ENCODE data around the gene SGK1.

SGK1 gene

GRCh38 chr6:134172706-134173365 lies 145.1 kb downstream of the SGK1 start:
- TF ChIP-seq, protein P1, sequence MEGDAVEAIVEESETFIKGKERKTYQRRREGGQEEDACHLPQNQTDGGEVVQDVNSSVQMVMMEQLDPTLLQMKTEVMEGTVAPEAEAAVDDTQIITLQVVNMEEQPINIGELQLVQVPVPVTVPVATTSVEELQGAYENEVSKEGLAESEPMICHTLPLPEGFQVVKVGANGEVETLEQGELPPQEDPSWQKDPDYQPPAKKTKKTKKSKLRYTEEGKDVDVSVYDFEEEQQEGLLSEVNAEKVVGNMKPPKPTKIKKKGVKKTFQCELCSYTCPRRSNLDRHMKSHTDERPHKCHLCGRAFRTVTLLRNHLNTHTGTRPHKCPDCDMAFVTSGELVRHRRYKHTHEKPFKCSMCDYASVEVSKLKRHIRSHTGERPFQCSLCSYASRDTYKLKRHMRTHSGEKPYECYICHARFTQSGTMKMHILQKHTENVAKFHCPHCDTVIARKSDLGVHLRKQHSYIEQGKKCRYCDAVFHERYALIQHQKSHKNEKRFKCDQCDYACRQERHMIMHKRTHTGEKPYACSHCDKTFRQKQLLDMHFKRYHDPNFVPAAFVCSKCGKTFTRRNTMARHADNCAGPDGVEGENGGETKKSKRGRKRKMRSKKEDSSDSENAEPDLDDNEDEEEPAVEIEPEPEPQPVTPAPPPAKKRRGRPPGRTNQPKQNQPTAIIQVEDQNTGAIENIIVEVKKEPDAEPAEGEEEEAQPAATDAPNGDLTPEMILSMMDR (IDR thresholded peaks at IDR 0.05; ENCODE audit: low read depth, low read length, missing control alignments): no peak
- in situ Hi-C loops (cut with HindIII; ENCODE audit: low pct_ligation_motif_present, low sequenced_read_pairs): no loop called here
- H3K36me3 ChIP-seq (replicated peaks): peaks cover 64% of the 10 kb centered on the region
- peak overlapping the region; percentile 78 for H3K4me3 ChIP-seq (ENCODE audit: low read depth, low read length)
- peak overlapping the region; percentile 95 for H3K27ac ChIP-seq
- no peak for DNase-seq
- H3K27me3 ChIP-seq (replicated peaks): no peaks in the 10 kb centered on the region

GRCh38 chr6:134172020-134172705 lies 145.7 kb downstream of the SGK1 start:
- H3K4me3 ChIP-seq (ENCODE audit: low read depth, low read length): peak overlapping the region; percentile 78
- peaks cover 68% of the 10 kb centered on the region for H3K36me3 ChIP-seq (replicated peaks)
- no peak for DNase-seq
- in situ Hi-C loops (cut with HindIII; ENCODE audit: low pct_ligation_motif_present, low sequenced_read_pairs): no loop called here
- H3K27me3 ChIP-seq (replicated peaks): no peaks in the 10 kb centered on the region
- H3K27ac ChIP-seq: peak overlapping the region; percentile 95
- TF ChIP-seq, protein P1 (IDR thresholded peaks at IDR 0.05; ENCODE audit: low read depth, low read length, missing control alignments): no peak

DNA sequence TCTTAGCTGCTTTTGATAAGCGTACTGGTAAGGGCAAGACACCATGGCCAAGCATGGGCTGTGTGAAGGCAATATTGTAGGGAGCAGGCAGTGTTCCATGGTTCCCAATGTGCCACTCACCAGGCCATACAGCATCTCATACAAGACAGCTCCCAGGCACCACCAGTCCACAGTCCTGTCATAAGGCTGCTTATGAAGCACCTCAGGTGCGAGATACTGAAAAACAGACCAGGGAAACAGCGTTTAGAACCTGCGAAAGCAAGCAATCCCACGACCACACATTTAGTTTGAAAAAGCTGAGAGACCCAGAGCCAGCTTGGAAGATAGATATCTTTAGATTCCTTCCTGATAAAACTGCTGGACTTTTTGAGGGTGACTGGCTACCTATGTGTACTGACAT lies 146.4 kb downstream of the SGK1 start:
- Histone ChIP-seq H3K27ac (peak overlapping the region; percentile 2), H3K36me3 (replicated peaks) (peaks cover 68% of the 10 kb centered on the region), H3K27me3 (replicated peaks) (no peaks in the 10 kb centered on the region), H3K4me3 (ENCODE audit: low read depth, low read length) (peak overlapping the region; percentile 78)
- TF ChIP-seq, protein P1 (IDR thresholded peaks at IDR 0.05; ENCODE audit: low read depth, low read length, missing control alignments): no peak
- in situ Hi-C loops (cut with HindIII; ENCODE audit: low pct_ligation_motif_present, low sequenced_read_pairs): no loop called here
- no peak for DNase-seq

DNA sequence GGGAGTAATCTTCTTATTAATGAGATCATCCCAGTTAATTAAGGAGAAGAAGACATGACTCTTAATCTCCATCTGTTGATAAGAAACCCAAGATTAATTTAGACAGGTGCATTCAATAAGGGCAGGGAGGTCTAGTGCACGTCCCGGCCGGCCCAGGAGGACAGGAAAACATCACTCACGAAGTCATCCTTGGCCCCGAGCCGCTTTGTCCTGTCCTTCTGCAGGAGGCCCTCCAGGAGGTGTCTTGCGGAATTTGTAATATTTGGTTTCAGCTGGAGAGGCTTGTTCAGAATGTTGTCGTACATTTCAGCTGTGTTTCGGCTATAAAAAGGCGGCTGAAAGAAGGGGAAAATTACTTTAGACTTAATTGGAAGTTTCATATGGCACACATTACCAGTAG lies 147.1 kb downstream of the SGK1 start:
- Histone ChIP-seq H3K36me3 (replicated peaks) (peaks cover 68% of the 10 kb centered on the region), H3K27me3 (replicated peaks) (no peaks in the 10 kb centered on the region), H3K4me3 (ENCODE audit: low read depth, low read length) (peak overlapping the region; percentile 78), H3K27ac (no peak overlapping the region)
- in situ Hi-C loops (cut with HindIII; ENCODE audit: low pct_ligation_motif_present, low sequenced_read_pairs): no loop called here
- TF ChIP-seq, protein P1 (IDR thresholded peaks at IDR 0.05; ENCODE audit: low read depth, low read length, missing control alignments): no peak
- DNase-seq: peak; percentile 39

DNA sequence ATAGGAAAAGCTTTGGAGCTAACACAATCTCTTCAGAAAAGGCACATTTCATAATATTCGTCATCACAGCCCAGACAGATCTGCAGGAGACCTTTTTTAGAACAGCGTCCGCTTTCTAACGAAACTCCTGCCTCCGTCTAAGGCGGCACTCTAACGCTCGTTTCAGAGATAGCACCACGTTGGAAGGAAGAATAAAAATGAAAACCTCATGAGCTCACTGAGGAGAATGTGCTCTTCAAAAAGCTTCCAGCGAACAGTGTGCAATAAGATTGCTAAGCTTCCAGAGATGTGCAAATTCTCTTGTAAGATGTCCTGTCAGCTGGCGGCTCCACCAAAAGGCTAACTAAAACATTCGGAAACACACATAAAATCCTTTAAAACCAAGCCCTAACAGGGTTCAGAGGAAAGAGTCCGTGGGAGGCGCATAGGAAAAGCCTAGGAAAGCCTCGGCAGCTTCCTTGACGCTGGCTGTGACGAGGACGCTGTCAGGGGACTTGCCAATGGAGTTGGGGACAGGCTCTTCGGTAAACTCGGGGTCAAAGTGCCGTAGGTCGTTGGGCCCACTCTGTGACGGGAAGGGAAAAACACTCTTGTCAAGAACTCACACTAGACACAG lies 147.9 kb downstream of the SGK1 start:
- TF ChIP-seq, protein P1 (IDR thresholded peaks at IDR 0.05; ENCODE audit: low read depth, low read length, missing control alignments): no peak
- Histone ChIP-seq H3K27ac (peak overlapping the region; percentile 11), H3K27me3 (replicated peaks) (no peaks in the 10 kb centered on the region), H3K36me3 (replicated peaks) (peaks cover 68% of the 10 kb centered on the region), H3K4me3 (ENCODE audit: low read depth, low read length) (peak overlapping the region; percentile 78)
- in situ Hi-C loops (cut with HindIII; ENCODE audit: low pct_ligation_motif_present, low sequenced_read_pairs): loop anchor here (10.0 kb wide), 1 partner anchor 655 kb away; no protein-coding TSS in a partner anchor
- no peak for DNase-seq
